Astrocyte (in vitro differentiated cells and primary cell): ENCODE data around the gene HRC. TPM values are rescaled to one million over a fixed set of nuclear protein-coding genes. Genes with fewer than 3 reads are reported as not detected.
A peak's percentile ranks its signal among the peaks of the same experiment; 100 is the strongest.

Experiments used
- DNase-seq: peaks from one replicate; pipeline ENCODE4 v3.0.0-alpha.2; 2010; ENCODE audit warnings: low read depth
- FAIRE-seq: peaks from 2 replicates; lab custom pipeline; 2011; peaks lifted over from hg19 to GRCh38; lab: Jason Lieb, UNC
- H2AFZ ChIP-seq: 2 replicates; pipeline ENCODE4 v1.6.0; 2012; ENCODE audit warnings: low read depth, low read length, inconsistent platforms
- H3K27ac ChIP-seq: 2 replicates; pipeline ENCODE4 v1.5.1; 2011; ENCODE audit warnings: low read depth, low read length, inconsistent platforms
- H3K27me3 ChIP-seq: 2 replicates; pipeline ENCODE4 v1.6.0; 2011; ENCODE audit warnings: low read length, inconsistent platforms; ENCODE audit not compliant: insufficient read depth
- H3K36me3 ChIP-seq: 2 replicates; pipeline ENCODE4 v1.5.1; 2011; ENCODE audit warnings: low read length, inconsistent platforms; ENCODE audit not compliant: insufficient read depth
- H3K4me1 ChIP-seq: 2 replicates; pipeline ENCODE4 v1.5.1; 2011; ENCODE audit warnings: low read length, inconsistent platforms; ENCODE audit not compliant: insufficient read depth
- H3K4me2 ChIP-seq: 2 replicates; pipeline ENCODE4 v1.6.0; 2012; ENCODE audit warnings: low read length, inconsistent platforms
- H3K4me3 ChIP-seq: 2 replicates; pipeline ENCODE4 v1.5.1; 2011; ENCODE audit warnings: low read depth, mild to moderate bottlenecking, low read length, inconsistent platforms; ENCODE audit not compliant: insufficient read depth
- H3K79me2 ChIP-seq: 2 replicates; pipeline ENCODE4 v1.6.0; 2012; ENCODE audit warnings: mild to moderate bottlenecking, low read length, inconsistent platforms; ENCODE audit not compliant: insufficient read depth
- H3K9ac ChIP-seq: 2 replicates; pipeline ENCODE4 v1.6.0; 2012; ENCODE audit warnings: mild to moderate bottlenecking, low read length, inconsistent platforms
- H3K9me3 ChIP-seq: 2 replicates; pipeline ENCODE4 v1.5.1; 2012; ENCODE audit warnings: low read depth, mild to moderate bottlenecking, low read length, inconsistent platforms; ENCODE audit not compliant: insufficient read depth
- H4K20me1 ChIP-seq: 2 replicates; pipeline ENCODE4 v1.6.0; 2012; ENCODE audit warnings: low read length, inconsistent platforms; ENCODE audit not compliant: insufficient read depth
- H3K27ac Mint-ChIP-seq: one replicate; pipeline ENCODE4 v1.8.0; 2021; ENCODE audit warnings: mild to moderate bottlenecking, mixed read lengths; ENCODE audit not compliant: unreplicated experiment
- H3K27me3 Mint-ChIP-seq: one replicate; pipeline ENCODE4 v1.8.0; 2021; ENCODE audit warnings: low read depth, mixed read lengths; ENCODE audit not compliant: unreplicated experiment
- H3K36me3 Mint-ChIP-seq: one replicate; pipeline ENCODE4 v1.8.0; 2021; ENCODE audit warnings: low read depth, mixed read lengths; ENCODE audit not compliant: unreplicated experiment
- H3K4me1 Mint-ChIP-seq: one replicate; pipeline ENCODE4 v1.8.0; 2021; ENCODE audit warnings: low read depth, mixed read lengths; ENCODE audit not compliant: unreplicated experiment
- H3K4me3 Mint-ChIP-seq: one replicate; pipeline ENCODE4 v1.8.0; 2021; ENCODE audit warnings: mild to moderate bottlenecking, moderate library complexity, mixed read lengths; ENCODE audit not compliant: unreplicated experiment
- H3K9me3 Mint-ChIP-seq: one replicate; pipeline ENCODE4 v1.8.0; 2021; ENCODE audit warnings: mild to moderate bottlenecking, mixed read lengths; ENCODE audit not compliant: unreplicated experiment
- CTCF ChIP-seq: IDR thresholded peaks from 2 replicates; pipeline ENCODE4 v1.5.1; 2011; ENCODE audit warnings: low read depth, mild to moderate bottlenecking, inconsistent platforms, low read length, moderate library complexity; ENCODE audit not compliant: insufficient read depth
- EZH2 ChIP-seq: IDR thresholded peaks from 2 replicates; pipeline ENCODE4 v1.6.1; 2012; ENCODE audit warnings: mild to moderate bottlenecking, low read length, inconsistent platforms; ENCODE audit not compliant: insufficient read depth
- total RNA-seq: library from RNA; stranded (reverse); gene quantifications from 2 replicates; pipeline ENCODE4 v1.2.1, GENCODE V29; 2021

Gene HRC
- total RNA-seq, 1 donor from 2014 or later = not detected

DNA sequence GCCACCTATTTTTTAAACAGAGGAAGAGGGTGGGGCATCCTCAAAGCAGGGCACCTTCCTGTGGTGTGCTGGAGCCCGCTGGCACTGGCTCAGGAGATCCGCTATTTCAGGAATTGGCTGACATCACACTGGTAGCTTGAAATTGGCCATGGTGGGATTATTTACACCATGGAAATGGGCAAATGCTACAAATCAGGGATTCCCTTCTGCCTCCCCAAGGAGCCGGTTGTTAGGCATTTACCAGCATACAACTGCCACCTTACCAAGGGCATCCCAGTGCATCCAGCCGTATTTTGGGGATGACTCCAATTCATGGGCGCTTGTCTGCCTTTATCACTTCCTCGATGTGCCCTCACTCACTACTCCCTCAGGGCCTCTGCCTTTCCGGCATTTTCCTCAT lies 14.2 kb downstream of the HRC start:
- peaks cover 6% of the 10 kb centered on the region for H3K4me1 Mint-ChIP-seq
- Histone ChIP-seq H3K4me3 (no peak overlapping the region), H3K9me3 (no peaks in the 10 kb centered on the region), H3K4me1 (no peaks in the 10 kb centered on the region), H3K4me2 (no peak overlapping the region), H3K36me3 (no peaks in the 10 kb centered on the region), H4K20me1 (no peaks in the 10 kb centered on the region), H2AFZ (no peak overlapping the region), H3K79me2 (no peaks in the 10 kb centered on the region), H3K27ac (no peak overlapping the region), H3K9ac (no peak overlapping the region), H3K27me3 (no peaks in the 10 kb centered on the region)
- H3K9me3 Mint-ChIP-seq = no peaks in the 10 kb centered on the region
- H3K4me3 Mint-ChIP-seq = peak overlapping the region; percentile 10
- FAIRE-seq (no peak), DNase-seq (no peak)
- H3K27me3 Mint-ChIP-seq = peaks cover 6% of the 10 kb centered on the region
- H3K36me3 Mint-ChIP-seq = peaks cover 14% of the 10 kb centered on the region
- no peak for TF ChIP-seq CTCF
- no peak for TF ChIP-seq EZH2
- H3K27ac Mint-ChIP-seq = no peak overlapping the region

DNA sequence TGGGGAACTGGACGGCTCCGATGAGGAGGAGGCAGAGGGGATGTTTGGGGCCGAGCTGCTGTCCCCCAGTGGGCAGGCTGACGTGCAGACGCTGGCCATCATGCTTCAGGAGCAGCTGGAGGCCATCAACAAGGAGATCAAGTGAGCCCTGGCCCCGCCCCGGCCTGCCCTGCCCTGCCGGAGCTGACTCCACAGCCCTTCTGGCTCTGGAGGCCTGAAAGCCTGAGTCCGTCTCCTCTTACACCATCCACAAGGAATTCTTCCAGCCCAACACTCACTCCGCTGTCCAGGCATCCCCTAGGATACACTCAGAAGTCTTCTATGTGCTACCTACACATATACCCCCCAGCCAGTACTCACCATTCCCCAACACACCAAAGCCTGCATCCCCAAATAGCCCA lies 18.4 kb downstream of the HRC start:
- Mint-ChIP-seq H3K27me3 (peaks cover 5% of the 10 kb centered on the region), H3K4me1 (peaks cover 1% of the 10 kb centered on the region), H3K4me3 (no peak overlapping the region), H3K36me3 (peaks cover 27% of the 10 kb centered on the region), H3K27ac (no peak overlapping the region), H3K9me3 (peaks cover 2% of the 10 kb centered on the region)
- Histone ChIP-seq H3K4me2 (no peak overlapping the region), H3K36me3 (no peaks in the 10 kb centered on the region), H3K9me3 (no peaks in the 10 kb centered on the region), H4K20me1 (no peaks in the 10 kb centered on the region), H3K4me3 (no peak overlapping the region), H3K9ac (no peak overlapping the region), H3K27me3 (no peaks in the 10 kb centered on the region), H3K79me2 (no peaks in the 10 kb centered on the region), H3K4me1 (no peaks in the 10 kb centered on the region), H3K27ac (no peak overlapping the region), H2AFZ (no peak overlapping the region)
- DNase-seq (no peak), FAIRE-seq (no peak)
- TF ChIP-seq EZH2 (no peak), CTCF (no peak)

DNA sequence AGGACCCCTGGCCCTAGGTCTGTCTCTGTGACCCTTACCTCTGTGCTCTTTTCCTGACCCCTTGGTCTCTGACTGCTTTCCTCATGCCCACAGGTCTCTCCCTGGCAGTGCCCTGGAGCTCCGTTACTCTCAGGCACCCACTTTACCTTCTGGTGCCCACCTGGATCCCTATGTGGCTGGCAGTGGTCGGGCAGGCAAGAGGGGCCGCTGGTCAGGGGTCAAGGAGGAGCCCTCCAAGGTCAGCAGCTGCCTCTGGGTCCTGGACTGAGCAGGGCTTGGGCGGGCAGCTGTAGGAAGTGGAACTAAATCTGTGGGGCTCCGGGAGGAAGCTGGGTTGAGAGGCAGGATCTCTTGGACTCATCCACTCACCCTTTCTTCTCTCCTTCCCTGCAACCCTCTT lies 19.5 kb downstream of the HRC start:
- H3K36me3 Mint-ChIP-seq = peaks cover 27% of the 10 kb centered on the region
- H3K4me3 Mint-ChIP-seq = no peak overlapping the region
- no peaks in the 10 kb centered on the region for H4K20me1 ChIP-seq
- no peaks in the 10 kb centered on the region for H3K27me3 ChIP-seq
- H3K9me3 ChIP-seq = no peaks in the 10 kb centered on the region
- DNase-seq (no peak), FAIRE-seq (no peak)
- H3K79me2 ChIP-seq = no peaks in the 10 kb centered on the region
- H3K36me3 ChIP-seq = no peaks in the 10 kb centered on the region
- no peak overlapping the region for H3K27ac ChIP-seq
- H3K9me3 Mint-ChIP-seq = peaks cover 2% of the 10 kb centered on the region
- H3K4me1 Mint-ChIP-seq = peaks cover 1% of the 10 kb centered on the region
- H3K4me2 ChIP-seq = no peak overlapping the region
- H2AFZ ChIP-seq = no peak overlapping the region
- H3K27me3 Mint-ChIP-seq = peaks cover 5% of the 10 kb centered on the region
- TF ChIP-seq EZH2 (no peak), CTCF (no peak)
- no peak overlapping the region for H3K4me3 ChIP-seq
- H3K27ac Mint-ChIP-seq = no peak overlapping the region
- H3K4me1 ChIP-seq = no peaks in the 10 kb centered on the region
- H3K9ac ChIP-seq = no peak overlapping the region
